Neural progenitor cell (in vitro differentiated cells): ENCODE measurements around the gene PSMB7.

Source experiments
- EZH2 ChIP-seq: fragments of 200-600 bp; sonication (generic); IDR thresholded peaks from 2 replicates; pipeline ENCODE4 v1.6.1; 2017; ENCODE audit warnings: antibody characterized with exemption, mild to moderate bottlenecking, moderate library complexity
- TF ChIP-seq, protein P1 (sequence below): fragments of 200-600 bp; sonication (generic); IDR thresholded peaks from 2 replicates; pipeline ENCODE4 v1.5.1; 2017; ENCODE audit warnings: antibody characterized with exemption, mild to moderate bottlenecking

DNA sequence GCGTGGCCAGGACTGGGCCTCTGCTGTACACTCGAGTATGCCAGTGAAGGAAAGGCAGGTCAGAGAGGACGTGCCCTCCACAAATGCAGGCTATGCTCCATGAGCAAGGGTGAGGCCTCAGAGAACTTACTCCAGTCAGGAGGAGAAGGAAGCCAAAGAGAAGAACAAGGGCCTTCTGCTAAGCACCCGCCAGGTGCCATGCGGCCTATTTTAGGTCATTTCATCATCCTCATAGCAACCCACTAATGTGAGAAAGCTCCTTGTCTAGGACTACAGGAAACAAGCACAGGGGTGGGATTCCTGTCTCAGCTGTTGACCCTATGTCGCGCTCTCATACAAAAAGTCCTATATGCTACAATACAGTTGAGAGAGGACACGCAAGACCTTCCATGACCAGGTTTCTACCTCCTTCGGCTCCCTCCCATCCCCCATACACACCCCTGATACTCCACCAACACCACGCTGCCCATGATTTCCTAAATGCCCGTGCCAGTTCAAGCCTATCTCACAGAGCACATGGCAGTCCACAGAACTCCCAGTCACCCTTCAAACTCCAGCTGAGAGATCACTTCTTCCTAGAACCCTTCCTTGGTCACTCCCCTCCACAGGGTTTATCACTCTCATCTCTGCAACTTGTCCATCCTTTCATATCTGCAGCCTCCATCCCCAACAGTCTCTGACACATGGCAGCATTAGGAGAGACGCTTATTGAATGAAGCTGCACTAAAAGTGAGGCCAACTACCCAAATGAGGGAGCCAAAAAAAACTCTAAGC is 26.8 kb downstream of the PSMB7 start:
- TF ChIP-seq, protein P1, sequence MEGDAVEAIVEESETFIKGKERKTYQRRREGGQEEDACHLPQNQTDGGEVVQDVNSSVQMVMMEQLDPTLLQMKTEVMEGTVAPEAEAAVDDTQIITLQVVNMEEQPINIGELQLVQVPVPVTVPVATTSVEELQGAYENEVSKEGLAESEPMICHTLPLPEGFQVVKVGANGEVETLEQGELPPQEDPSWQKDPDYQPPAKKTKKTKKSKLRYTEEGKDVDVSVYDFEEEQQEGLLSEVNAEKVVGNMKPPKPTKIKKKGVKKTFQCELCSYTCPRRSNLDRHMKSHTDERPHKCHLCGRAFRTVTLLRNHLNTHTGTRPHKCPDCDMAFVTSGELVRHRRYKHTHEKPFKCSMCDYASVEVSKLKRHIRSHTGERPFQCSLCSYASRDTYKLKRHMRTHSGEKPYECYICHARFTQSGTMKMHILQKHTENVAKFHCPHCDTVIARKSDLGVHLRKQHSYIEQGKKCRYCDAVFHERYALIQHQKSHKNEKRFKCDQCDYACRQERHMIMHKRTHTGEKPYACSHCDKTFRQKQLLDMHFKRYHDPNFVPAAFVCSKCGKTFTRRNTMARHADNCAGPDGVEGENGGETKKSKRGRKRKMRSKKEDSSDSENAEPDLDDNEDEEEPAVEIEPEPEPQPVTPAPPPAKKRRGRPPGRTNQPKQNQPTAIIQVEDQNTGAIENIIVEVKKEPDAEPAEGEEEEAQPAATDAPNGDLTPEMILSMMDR = no peak
- TF ChIP-seq EZH2 = no peak
